Neural cell (in vitro differentiated cells): ENCODE data around the gene RBMX.
"Not testable (repeated sequence)": the region's sequence is repeated elsewhere in the genome, so short reads cannot be mapped to it uniquely, and the experiment has no call there.

Experiments used
- CTCF ChIP-seq: fragments of 450-650 bp; IDR thresholded peaks from 2 replicates; pipeline ENCODE4 v1.5.1; 2014; ENCODE audit warnings: antibody characterized with exemption, mild to moderate bottlenecking, moderate library complexity; ENCODE audit not compliant: poor library complexity, severe bottlenecking
- EP300 ChIP-seq: fragments of 450-650 bp; conservative IDR thresholded peaks from 2 replicates; pipeline ENCODE4 v1.6.1; 2014; ENCODE audit warnings: antibody characterized with exemption, mild to moderate bottlenecking, moderate library complexity; ENCODE audit not compliant: poor library complexity, severe bottlenecking
- EZH2 ChIP-seq: fragments of 200-600, 300-800 bp; shearing (Covaris generic), sonication (generic); IDR thresholded peaks from 2 replicates; pipeline ENCODE4 v1.6.1; 2014; ENCODE audit warnings: antibody characterized with exemption, low read length, borderline replicate concordance, mild to moderate bottlenecking; ENCODE audit not compliant: insufficient read depth, poor library complexity, severe bottlenecking
- POLR2AphosphoS5 ChIP-seq: IDR thresholded peaks from 2 replicates; pipeline ENCODE4 v1.6.1; 2012
- RAD21 ChIP-seq: fragments of 450-650 bp; conservative IDR thresholded peaks from 2 replicates; pipeline ENCODE4 v1.6.1; 2014; ENCODE audit warnings: antibody characterized with exemption, mild to moderate bottlenecking, moderate library complexity
- REST ChIP-seq: IDR thresholded peaks from 2 replicates; pipeline ENCODE4 v1.6.1; 2012; ENCODE audit warnings: borderline replicate concordance
- SMC3 ChIP-seq: fragments of 450-650 bp; conservative IDR thresholded peaks from 2 replicates; pipeline ENCODE4 v1.6.1; 2014; ENCODE audit warnings: antibody characterized with exemption, mild to moderate bottlenecking, moderate library complexity; ENCODE audit not compliant: poor library complexity
- TAF1 ChIP-seq: IDR thresholded peaks from 2 replicates; pipeline ENCODE4 v1.6.1; 2012; ENCODE audit warnings: low read depth

- TF ChIP-seq CTCF, EZH2, TAF1, POLR2AphosphoS5, RAD21, EP300, SMC3, REST: not testable (repeated sequence)
These were observed 31.1 kb upstream of the RBMX start for GRCh38 chrX:136911661-136912060.
